Activated CD4-positive, alpha-beta T cell treated with anti-CD3 and anti-CD28 coated beads, Interleukin-2, Interleukin-6, amounts not matched to agents 100 ng/mL and 50 ng/mL, durations not matched to agents 16 hours and 8 hours (primary cell): ENCODE results near the gene SRMS.

Experiments
- DNase-seq: peaks from one replicate; pipeline ENCODE4 v3.0.0-alpha.2; 2020

The SRMS gene

GRCh38 chr20:63551068-63551467 is 3.5 kb upstream of the SRMS start:
- DNase-seq, result no peak

- no peak for DNase-seq
Measured at GRCh38 chr20:63549679-63550282, 2.2 kb upstream of the SRMS start.

GRCh38 chr20:63549019-63549418 is 1.5 kb upstream of the SRMS start:
- DNase-seq, result no peak

- DNase-seq, result no peak
Measured at GRCh38 chr20:63548542-63548941, 993 bp upstream of the SRMS start.

- no peak for DNase-seq
Measured at GRCh38 chr20:63546956-63547724, 409 bp downstream of the SRMS start.

- no peak for DNase-seq
Measured at GRCh38 chr20:63546256-63546955, 1.1 kb downstream of the SRMS start.

GRCh38 chr20:63545814-63546213 is 1.7 kb downstream of the SRMS start:
- no peak for DNase-seq

GRCh38 chr20:63544958-63545516 is 2.5 kb downstream of the SRMS start:
- DNase-seq, result no peak

- DNase-seq, result no peak
Measured at GRCh38 chr20:63544241-63544957, 3.1 kb downstream of the SRMS start.

GRCh38 chr20:63543733-63544132 is 3.8 kb downstream of the SRMS start:
- DNase-seq, result no peak

- no peak for DNase-seq
Measured at GRCh38 chr20:63543131-63543530, 4.4 kb downstream of the SRMS start.

GRCh38 chr20:63542696-63543095 is 4.9 kb downstream of the SRMS start:
- DNase-seq, result no peak

- no peak for DNase-seq
Measured at GRCh38 chr20:63542031-63542559, 5.5 kb downstream of the SRMS start.

- no peak for DNase-seq
Measured at GRCh38 chr20:63541371-63541770, 6.2 kb downstream of the SRMS start.

- DNase-seq, result no peak
Measured at GRCh38 chr20:63540417-63541186, 6.9 kb downstream of the SRMS start.

GRCh38 chr20:63539441-63540370 is 7.8 kb downstream of the SRMS start:
- DNase-seq, result no peak

- no peak for DNase-seq
Measured at GRCh38 chr20:63539092-63539430, 8.5 kb downstream of the SRMS start.

- peak; percentile 32 for DNase-seq
Measured at GRCh38 chr20:63538204-63539091, 9.1 kb downstream of the SRMS start.

- DNase-seq, result peak; percentile 98
Measured at GRCh38 chr20:63537525-63538203, 9.9 kb downstream of the SRMS start.
